Activated CD4-positive, alpha-beta T cell treated with anti-CD3 and anti-CD28 coated beads, Interleukin-2, amount 50 U/mL, for 48 hours (primary cell): Measurements from ENCODE around the gene MRPL21.

ENCODE experiments used
- DNase-seq, 2 experiments: peaks; one replicate each; pipeline ENCODE4 v3.0.0-alpha.2; 2020

MRPL21 gene

DNA sequence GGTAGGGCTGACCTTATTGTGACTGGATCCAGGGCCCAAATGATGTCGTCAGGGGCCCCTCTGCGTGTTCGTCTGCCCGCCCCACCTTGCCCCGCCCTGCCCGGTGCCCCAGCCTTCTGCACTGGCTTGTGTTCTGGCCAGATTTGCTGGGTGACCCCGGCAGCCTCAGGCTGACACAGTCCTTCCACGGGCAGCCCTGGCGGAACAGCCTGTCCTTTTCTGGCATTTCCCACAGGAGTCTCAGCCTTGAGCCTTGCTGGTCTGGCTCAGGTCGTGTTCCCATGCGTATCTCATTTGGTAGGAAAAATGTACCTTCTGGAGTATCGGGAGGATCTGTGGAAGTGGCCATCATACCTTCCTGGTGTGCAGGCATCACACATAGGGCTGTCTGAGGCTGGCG, 31.0 kb upstream of the MRPL21 start:
- no peak for DNase-seq

DNA sequence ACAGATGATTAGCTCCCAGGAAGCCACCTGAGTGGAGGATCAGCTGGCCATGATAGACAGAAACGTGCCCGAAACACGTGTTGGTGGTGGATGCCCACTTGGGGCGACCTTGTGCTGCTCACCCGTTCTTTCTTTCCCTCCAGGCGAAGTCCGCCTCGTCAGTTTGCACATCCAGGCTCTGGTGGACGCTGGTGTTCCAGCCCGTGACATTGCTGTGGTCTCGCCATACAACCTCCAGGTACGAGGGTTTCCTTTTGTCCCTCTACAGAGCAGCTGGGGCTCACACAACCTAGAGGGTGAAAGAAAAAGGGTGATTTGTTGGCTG, 30.7 kb upstream of the MRPL21 start:
- no peak for DNase-seq

GRCh38 chr11:68933605-68934320, 30.1 kb upstream of the MRPL21 start:
- DNase-seq = no peak

- no peak for DNase-seq
Measured at GRCh38 chr11:68932933-68933577, 29.4 kb upstream of the MRPL21 start.

DNA sequence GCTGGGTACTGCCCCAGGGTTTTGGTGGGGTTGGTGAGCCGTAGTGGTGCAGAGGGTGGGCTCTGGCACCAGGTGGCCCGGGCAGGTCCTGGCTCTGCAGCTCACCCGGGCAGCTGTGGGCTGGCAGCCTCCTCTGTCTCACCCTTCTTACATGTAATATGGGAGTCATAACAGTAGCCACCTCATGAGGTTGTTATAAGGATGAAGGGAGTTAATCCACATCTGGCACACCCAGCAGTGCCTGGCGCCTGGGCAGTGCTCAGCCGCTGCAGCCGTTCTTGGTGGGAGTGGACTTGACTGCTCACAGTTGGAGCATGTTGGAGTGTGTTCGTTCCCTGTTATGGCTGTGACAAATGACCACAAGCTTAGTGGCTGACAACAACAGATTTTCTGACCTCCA, 28.7 kb upstream of the MRPL21 start:
- no peak for DNase-seq

DNA sequence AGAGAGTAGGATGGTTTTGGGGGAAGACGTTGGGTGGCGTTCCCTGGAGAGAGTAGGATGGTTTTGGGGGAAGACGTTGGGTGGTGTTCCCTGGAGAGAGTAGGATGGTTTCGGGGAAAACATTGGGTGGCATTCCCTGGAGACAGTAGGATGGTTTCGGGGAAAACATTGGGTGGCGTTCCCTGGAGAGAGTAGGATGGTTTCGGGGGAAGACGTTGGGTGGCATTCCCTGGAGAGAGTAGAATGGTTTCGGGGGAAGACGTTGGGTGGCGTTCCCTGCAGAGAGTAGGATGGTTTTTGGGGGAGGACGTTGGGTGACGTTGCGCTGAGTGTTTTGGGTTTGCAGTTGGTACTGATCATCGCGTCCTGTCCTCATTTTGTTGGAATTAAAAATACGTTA, 28.3 kb upstream of the MRPL21 start:
- DNase-seq = no peak

- DNase-seq = no peak
Measured at GRCh38 chr11:68930991-68931855, 27.6 kb upstream of the MRPL21 start.

- DNase-seq = no peak
Measured at GRCh38 chr11:68929706-68930570, 26.3 kb upstream of the MRPL21 start.

DNA sequence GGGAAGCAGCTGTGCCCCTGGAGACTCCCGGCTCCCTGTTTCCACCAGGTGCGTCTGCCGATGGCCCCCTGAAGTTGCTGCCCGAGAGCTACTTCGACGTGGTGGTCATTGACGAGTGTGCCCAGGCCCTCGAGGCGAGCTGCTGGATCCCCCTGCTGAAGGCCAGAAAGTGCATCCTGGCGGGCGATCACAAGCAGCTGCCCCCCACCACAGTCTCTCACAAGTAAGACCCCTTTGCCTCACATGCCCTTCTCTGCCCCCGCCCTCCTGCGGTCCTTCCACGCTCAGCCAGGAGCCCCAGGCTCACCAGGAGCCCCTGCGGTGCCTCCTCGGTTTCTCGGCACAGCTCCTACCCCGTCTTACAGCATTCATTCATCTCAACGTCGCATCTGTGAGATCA, 25.5 kb upstream of the MRPL21 start:
- no peak for DNase-seq

- no peak for DNase-seq
Measured at GRCh38 chr11:68928136-68928880, 24.7 kb upstream of the MRPL21 start.

GRCh38 chr11:68927280-68928135, 23.9 kb upstream of the MRPL21 start:
- DNase-seq = no peak

DNA sequence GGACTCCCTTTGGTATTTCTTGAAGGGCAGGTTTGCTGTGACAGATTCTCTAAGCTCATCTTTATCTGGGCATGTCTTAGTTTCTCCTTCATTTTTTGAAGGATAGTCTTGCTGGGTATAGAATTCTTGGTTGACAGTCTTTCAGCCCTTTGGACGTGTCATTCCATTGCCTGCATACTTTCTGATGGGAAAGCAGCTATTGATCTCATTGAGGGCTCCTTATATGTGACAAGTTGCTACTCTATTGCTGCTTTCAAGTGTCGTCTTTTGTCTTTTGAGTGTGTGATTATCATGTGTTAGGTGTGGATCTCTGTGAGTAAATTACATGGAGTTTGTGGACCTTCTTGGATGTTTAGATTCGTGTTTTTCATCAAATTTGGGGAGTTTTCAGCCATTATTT, 22.0 kb upstream of the MRPL21 start:
- DNase-seq = no peak

- no peak for DNase-seq
Measured at GRCh38 chr11:68924073-68924925, 20.7 kb upstream of the MRPL21 start.

DNA sequence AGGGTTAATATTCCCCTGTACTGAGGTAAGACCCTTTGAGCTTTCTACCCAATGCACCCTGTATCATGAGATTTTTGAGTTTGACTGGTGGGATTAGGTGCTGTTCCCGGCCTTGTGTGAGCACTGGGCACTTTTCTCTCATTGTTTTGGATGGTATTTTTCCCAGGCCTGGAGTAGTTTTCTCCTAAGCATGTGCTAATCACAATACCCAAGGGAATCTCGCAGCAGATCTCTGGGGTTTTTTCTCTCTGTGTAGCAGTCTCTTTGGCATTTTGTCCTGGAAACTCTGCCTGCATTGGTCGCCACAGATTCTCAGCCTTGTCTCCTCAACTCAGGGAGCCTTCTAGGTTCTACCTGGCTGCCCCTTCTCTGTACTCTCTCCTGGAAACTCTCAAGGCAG, 20.0 kb upstream of the MRPL21 start:
- no peak for DNase-seq

DNA sequence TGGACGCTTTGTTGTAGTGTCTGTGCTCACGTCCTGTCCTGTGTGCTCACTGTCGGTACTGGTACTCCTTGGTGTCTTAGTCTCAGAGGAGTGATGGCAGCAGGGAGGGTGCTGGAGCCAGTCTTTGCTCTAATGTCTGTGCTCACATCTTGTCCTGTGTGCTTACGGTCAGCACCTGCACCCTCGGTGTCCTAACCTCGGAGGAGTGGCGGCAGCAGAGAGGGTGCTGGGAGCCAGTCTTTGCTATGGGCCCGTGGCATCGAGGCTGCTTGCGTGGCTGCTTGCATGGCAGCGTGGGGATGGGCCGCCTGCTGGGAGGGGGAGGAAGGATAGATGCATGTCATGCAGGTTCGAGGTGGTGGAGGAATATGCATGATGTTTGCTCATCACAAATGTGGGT, 12.8 kb upstream of the MRPL21 start:
- no peak for DNase-seq

DNA sequence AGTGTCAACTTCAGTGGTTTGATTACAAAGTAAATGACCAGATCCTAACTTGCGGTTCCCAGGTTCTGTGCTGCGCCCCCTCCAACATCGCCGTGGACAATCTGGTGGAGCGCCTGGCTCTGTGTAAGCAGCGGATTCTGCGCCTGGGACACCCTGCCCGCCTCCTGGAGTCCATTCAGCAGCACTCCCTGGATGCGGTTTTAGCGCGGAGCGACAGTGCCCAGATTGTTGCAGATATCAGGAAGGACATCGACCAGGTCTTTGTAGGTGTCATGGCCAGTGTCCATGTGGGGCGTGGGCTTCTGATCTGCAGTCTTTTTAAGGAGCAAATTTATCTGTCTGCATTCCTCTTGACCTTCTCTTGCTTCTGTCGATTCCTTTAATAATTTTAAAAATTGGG, 11.1 kb upstream of the MRPL21 start:
- no peak for DNase-seq

DNA sequence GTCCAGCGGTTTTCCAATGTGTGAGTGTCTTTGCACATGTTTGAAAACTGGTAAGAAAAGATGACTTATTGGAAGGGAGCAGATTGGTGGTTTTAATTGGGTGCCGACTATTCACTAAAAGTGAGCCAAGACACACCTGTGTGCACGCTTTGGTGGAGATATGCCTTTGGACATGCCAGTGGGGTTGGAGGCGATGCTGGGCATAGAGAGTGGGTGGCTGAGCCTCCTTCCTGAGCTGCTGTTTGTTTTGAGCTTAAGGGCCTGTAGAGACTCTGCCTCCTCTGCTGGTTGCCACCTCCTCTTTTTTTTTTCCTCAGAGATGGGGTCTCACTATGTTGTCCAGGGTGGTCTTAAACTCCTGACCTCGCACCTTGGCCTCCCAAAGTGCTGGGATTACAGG, 9.6 kb upstream of the MRPL21 start:
- no peak for DNase-seq

DNA sequence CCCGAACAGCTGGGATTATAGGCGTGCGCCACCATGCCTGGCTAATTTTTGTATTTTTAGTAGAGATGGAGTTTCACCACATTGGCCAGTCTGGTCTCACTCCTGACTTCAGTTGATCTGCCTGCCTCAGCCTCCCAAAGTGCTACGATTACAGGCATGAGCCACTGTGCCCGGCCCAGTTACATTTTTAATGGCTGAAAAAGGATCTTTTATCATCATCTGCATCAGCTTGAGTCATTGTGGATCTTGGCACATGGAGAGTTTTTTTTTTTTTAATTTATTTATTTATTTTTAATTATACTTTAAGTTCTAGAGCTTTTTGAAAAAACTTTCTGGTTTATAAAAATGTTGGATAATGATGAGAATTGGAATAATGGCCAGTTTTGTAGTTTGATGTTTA, 8.6 kb upstream of the MRPL21 start:
- DNase-seq = no peak

GRCh38 chr11:68911731-68912130, 8.1 kb upstream of the MRPL21 start:
- DNase-seq = no peak

DNA sequence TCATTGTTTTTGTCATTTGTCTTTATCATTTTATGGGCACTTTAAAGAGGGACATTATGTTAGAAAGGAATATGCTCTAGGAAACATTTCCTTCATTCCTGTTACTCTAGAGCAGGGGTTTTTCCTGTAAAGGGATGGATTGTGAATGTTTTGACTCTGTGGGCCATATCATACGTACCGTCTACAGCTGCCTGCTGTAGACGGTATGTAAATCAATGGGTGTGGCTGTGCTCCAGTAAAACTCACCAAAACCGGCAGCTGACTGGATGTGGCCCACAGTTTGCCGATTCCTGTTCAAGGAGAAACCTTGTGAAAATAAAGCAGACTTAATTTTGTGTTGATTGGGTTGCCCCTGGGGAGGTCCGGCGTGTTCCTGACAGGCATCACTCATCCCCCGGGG, 7.3 kb upstream of the MRPL21 start:
- DNase-seq = no peak
